ENCODE measurements around the gene ZBTB20.

DNA sequence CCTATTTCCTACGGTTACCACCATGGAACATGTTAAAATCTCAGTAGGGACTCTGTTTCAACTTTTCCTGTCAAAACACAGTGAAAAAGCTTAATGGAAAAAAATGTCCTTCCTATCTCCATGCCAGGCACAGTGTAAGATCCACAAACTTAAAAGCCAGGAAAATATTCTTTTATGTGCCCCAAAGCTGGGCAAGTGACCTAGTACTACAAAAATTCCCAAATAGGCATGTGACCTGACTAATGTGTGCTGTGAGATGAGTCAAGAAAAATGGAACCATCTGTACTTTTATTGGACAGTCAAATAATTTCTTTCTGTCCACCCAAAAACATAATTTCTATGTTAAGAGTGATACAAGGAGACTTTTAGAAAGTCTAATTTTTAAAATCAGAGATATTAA is 406.0 kb downstream of the ZBTB20 start:
- no peak for TF ChIP-seq EP300 (IDR thresholded peaks at IDR 0.05)
- TF ChIP-seq POLR2A (IDR thresholded peaks at IDR 0.05; ENCODE audit: low read depth): no peak
- TF ChIP-seq, protein P1, sequence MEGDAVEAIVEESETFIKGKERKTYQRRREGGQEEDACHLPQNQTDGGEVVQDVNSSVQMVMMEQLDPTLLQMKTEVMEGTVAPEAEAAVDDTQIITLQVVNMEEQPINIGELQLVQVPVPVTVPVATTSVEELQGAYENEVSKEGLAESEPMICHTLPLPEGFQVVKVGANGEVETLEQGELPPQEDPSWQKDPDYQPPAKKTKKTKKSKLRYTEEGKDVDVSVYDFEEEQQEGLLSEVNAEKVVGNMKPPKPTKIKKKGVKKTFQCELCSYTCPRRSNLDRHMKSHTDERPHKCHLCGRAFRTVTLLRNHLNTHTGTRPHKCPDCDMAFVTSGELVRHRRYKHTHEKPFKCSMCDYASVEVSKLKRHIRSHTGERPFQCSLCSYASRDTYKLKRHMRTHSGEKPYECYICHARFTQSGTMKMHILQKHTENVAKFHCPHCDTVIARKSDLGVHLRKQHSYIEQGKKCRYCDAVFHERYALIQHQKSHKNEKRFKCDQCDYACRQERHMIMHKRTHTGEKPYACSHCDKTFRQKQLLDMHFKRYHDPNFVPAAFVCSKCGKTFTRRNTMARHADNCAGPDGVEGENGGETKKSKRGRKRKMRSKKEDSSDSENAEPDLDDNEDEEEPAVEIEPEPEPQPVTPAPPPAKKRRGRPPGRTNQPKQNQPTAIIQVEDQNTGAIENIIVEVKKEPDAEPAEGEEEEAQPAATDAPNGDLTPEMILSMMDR (IDR thresholded peaks at IDR 0.05): no peak

Data from esophagus muscularis mucosa (tissue), 4 donors.